ENCODE data around the gene ILK. TPM values are rescaled to one million over a fixed set of nuclear protein-coding genes. Genes with fewer than 3 reads are reported as not detected.

Gene ILK
- total and polyA plus RNA-seq, 2 of the 13 experiments (the other 11 are each of a cell fraction or from before 2014, with no cell fraction given): 70.3 to 108 TPM

DNA sequence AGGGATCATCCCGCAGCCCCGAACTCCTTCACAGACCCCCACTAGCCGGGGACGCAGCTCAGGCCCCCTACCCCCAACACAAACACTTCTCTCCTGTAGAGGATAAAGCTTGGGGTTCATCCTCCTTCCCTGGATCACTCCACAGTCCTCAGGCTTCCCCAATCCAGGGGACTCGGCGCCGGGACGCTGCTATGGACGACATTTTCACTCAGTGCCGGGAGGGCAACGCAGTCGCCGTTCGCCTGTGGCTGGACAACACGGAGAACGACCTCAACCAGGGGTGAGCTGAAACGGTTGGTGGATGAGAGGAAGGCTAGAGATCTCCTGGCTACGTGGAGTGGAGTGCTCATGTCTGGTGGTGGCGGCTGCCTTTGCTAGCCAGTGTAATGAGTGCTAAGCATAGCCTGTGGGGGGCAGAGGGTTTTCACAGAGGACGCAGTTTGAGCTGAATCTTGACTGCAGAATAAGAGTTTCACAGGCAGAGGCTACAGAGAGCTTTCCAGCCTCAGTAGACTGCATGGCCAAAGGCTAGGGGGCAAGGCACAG is 580 bp downstream of the ILK start (continued):
- TF ChIP-seq ZBTB4 (CRISPR knock-in tag; IDR thresholded peaks at IDR 0.05; ENCODE audit: borderline replicate concordance) (0 out of 2 replicates have a peak, but pooled peaks have one; percentile 45), ZFP37 (CRISPR knock-in tag; IDR thresholded peaks at IDR 0.05; ENCODE audit: borderline replicate concordance) (no peak), ZBTB42 (CRISPR knock-in tag; IDR thresholded peaks at IDR 0.05) (no peak; the same call in 1 of the 2 replicates), DRAP1 (CRISPR knock-in tag; IDR thresholded peaks at IDR 0.05) (peak; percentile 27; the same call in 1 of the 2 replicates), XRCC5 (optimal IDR thresholded peaks at IDR 0.05; ENCODE audit: low read length) (peak; percentile 15), MED13 (CRISPR knock-in tag; IDR thresholded peaks at IDR 0.05) (no peak), ZNF30 (CRISPR knock-in tag; IDR thresholded peaks at IDR 0.05) (no peak), NKX3-1 (CRISPR knock-in tag; IDR thresholded peaks at IDR 0.05) (no peak), ZNF280B (CRISPR knock-in tag; IDR thresholded peaks at IDR 0.05; ENCODE audit: borderline replicate concordance) (0 out of 2 replicates have a peak, but pooled peaks have one; percentile 74), HINFP (CRISPR knock-in tag; IDR thresholded peaks at IDR 0.05; ENCODE audit: low read depth) (no peak), MXD4 (CRISPR knock-in tag; IDR thresholded peaks at IDR 0.05) (no peak), ZNF121 (CRISPR knock-in tag; IDR thresholded peaks at IDR 0.05) (no peak), STAT5B (CRISPR knock-in tag; IDR thresholded peaks at IDR 0.05) (no peak), SP2 (CRISPR knock-in tag; IDR thresholded peaks at IDR 0.05) (no peak), ZNF160 (CRISPR knock-in tag; IDR thresholded peaks at IDR 0.05) (peak; percentile 42; the same call in 1 of the 2 replicates), TARDBP (CRISPR knock-in tag; IDR thresholded peaks at IDR 0.05) (no peak), CTCF (CRISPR knock-in tag; IDR thresholded peaks at IDR 0.05) (peak; percentile 60), NPAS2 (CRISPR knock-in tag; IDR thresholded peaks at IDR 0.05; ENCODE audit: borderline replicate concordance) (no peak), MXD3 (CRISPR knock-in tag; IDR thresholded peaks at IDR 0.05) (no peak), ZNF891 (CRISPR knock-in tag; IDR thresholded peaks at IDR 0.05) (peak; percentile 58; the same call in 1 of the 2 replicates), AGO1 (IDR thresholded peaks at IDR 0.05; ENCODE audit: low read depth, low read length, poor library complexity, severe bottlenecking) (no peak)
